Measurements from ENCODE around the gene HTR3C. TPM values are rescaled to one million over a fixed set of nuclear protein-coding genes. Genes with fewer than 3 reads are reported as not detected.

HTR3C gene
- total RNA-seq, 1 donor from 2014 or later, result not detected

DNA sequence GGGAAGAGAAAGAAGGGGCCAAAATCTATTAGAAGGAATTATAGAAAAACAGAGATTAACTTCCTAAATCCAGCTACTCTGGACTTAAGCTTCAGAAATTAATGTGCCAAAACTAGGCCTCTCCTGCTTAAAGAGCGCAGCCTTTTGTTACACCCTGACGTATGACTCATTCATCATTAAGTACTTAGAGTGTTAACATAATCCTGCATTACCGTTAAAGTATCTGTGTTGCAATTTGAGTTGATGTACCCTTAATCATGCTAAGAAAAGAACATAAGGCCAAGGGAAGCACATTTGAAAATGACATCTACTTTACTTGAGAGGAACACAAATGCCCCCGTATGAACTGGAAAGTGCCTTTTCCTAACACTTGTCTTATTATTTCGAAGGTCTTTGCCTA lies 13.4 kb upstream of the HTR3C start:
- DNase-seq (ENCODE audit: extremely low spot score, unreplicated experiment), result no peak
- H3K36me3 Mint-ChIP-seq (ENCODE audit: unreplicated experiment), result no peaks in the 10 kb centered on the region
- TF ChIP-seq CTCF (IDR thresholded peaks at IDR 0.05), result no peak

DNA sequence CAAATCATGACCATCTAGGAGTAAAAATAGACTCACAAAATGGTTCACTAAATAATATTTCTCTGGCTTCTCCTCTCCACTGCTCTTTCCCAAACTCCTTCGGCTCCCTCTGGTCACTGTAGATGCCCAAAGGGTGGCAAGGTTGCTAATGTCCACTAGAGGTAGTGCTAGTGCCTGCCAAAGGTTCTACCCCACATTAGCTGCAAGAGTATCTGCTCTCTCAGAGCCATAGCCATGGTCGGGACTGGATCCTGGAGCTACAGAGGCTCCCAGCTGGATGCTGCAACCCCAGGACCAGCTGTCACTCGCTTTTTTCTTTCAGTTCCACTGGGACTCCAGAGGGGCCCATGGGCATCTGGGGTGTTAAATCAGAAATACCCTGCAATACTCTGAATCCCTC lies 12.8 kb upstream of the HTR3C start:
- H3K36me3 Mint-ChIP-seq (ENCODE audit: unreplicated experiment), result no peaks in the 10 kb centered on the region
- no peak for DNase-seq (ENCODE audit: extremely low spot score, unreplicated experiment)
- H3K27ac Mint-ChIP-seq (ENCODE audit: unreplicated experiment), result no peak overlapping the region
- no peak overlapping the region for H3K4me3 Mint-ChIP-seq (ENCODE audit: unreplicated experiment)
- H3K9me3 Mint-ChIP-seq (ENCODE audit: unreplicated experiment), result no peaks in the 10 kb centered on the region
- peaks cover 21% of the 10 kb centered on the region for H3K27me3 Mint-ChIP-seq (ENCODE audit: unreplicated experiment)
- no peaks in the 10 kb centered on the region for H3K4me1 Mint-ChIP-seq (ENCODE audit: unreplicated experiment)
- peak; percentile 60 for TF ChIP-seq CTCF (IDR thresholded peaks at IDR 0.05)

More for the DNA sequence above, 13.4 kb upstream of the HTR3C start:
- no peak overlapping the region for H3K4me3 Mint-ChIP-seq (ENCODE audit: unreplicated experiment)
- H3K27ac Mint-ChIP-seq (ENCODE audit: unreplicated experiment), result no peak overlapping the region
- peaks cover 18% of the 10 kb centered on the region for H3K27me3 Mint-ChIP-seq (ENCODE audit: unreplicated experiment)
- no peaks in the 10 kb centered on the region for H3K4me1 Mint-ChIP-seq (ENCODE audit: unreplicated experiment)
- H3K9me3 Mint-ChIP-seq (ENCODE audit: unreplicated experiment), result no peaks in the 10 kb centered on the region

DNA sequence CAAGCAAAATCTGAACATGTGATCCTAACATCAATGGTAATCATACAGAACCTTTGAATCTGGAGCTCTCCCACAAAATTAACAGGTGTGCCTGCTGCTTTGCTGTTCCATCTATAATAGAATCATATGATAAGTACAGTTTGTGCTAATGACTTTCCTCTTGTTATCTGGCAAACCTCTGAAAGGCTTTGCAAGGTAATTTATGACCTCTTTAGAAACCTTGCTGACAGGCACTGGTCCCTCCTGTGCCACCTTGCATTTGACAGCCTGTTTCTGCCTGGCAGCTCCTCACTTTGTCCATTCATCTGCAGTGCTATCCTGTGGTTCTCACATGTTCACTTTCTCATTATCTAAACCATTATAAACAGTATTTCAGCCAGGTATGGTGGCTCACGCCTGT lies 10.2 kb upstream of the HTR3C start:
- Mint-ChIP-seq H3K4me3 (ENCODE audit: unreplicated experiment) (no peak overlapping the region), H3K27ac (ENCODE audit: unreplicated experiment) (no peak overlapping the region), H3K4me1 (ENCODE audit: unreplicated experiment) (no peaks in the 10 kb centered on the region), H3K27me3 (ENCODE audit: unreplicated experiment) (peaks cover 21% of the 10 kb centered on the region), H3K36me3 (ENCODE audit: unreplicated experiment) (no peaks in the 10 kb centered on the region), H3K9me3 (ENCODE audit: unreplicated experiment) (no peaks in the 10 kb centered on the region)
- no peak for DNase-seq (ENCODE audit: extremely low spot score, unreplicated experiment)
- no peak for TF ChIP-seq CTCF (IDR thresholded peaks at IDR 0.05)

DNA sequence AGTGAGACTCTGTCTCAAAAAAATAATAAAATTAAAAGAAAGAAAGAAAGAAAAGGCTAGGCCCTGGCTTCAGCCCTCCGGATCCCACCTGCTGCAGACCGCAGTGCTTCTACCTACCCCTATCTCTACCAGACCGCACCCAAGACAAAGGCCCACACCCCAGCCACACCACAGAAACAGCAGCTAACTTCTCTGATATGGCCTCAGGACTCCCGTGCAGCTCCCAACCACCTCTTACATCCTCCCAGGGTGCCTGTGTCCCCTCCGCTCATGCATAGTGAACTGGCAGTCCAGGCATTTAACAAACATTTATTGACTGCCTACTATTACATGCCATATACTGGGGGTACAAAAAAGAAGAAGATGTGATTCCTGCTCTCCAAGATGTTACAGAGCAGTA lies 6.9 kb upstream of the HTR3C start:
- DNase-seq (ENCODE audit: extremely low spot score, unreplicated experiment), result no peak
- Mint-ChIP-seq H3K27ac (ENCODE audit: unreplicated experiment) (no peak overlapping the region), H3K4me3 (ENCODE audit: unreplicated experiment) (no peak overlapping the region), H3K4me1 (ENCODE audit: unreplicated experiment) (no peaks in the 10 kb centered on the region), H3K27me3 (ENCODE audit: unreplicated experiment) (peaks cover 17% of the 10 kb centered on the region), H3K36me3 (ENCODE audit: unreplicated experiment) (no peaks in the 10 kb centered on the region), H3K9me3 (ENCODE audit: unreplicated experiment) (no peaks in the 10 kb centered on the region)
- no peak for TF ChIP-seq CTCF (IDR thresholded peaks at IDR 0.05)

- no peaks in the 10 kb centered on the region for H3K9me3 Mint-ChIP-seq (ENCODE audit: unreplicated experiment)
- DNase-seq (ENCODE audit: extremely low spot score, unreplicated experiment), result no peak
- no peak for TF ChIP-seq CTCF (IDR thresholded peaks at IDR 0.05)
- peaks cover 31% of the 10 kb centered on the region for H3K27me3 Mint-ChIP-seq (ENCODE audit: unreplicated experiment)
- H3K27ac Mint-ChIP-seq (ENCODE audit: unreplicated experiment), result no peak overlapping the region
- no peaks in the 10 kb centered on the region for H3K36me3 Mint-ChIP-seq (ENCODE audit: unreplicated experiment)
- no peak overlapping the region for H3K4me3 Mint-ChIP-seq (ENCODE audit: unreplicated experiment)
- no peaks in the 10 kb centered on the region for H3K4me1 Mint-ChIP-seq (ENCODE audit: unreplicated experiment)
Observed at GRCh38 chr3:184050217-184050847, 2.5 kb upstream of the HTR3C start.

Measured in osteocyte (in vitro differentiated cells).